Measurements from ENCODE around the gene TTC7B.
"Not testable (repeated sequence)": the region's sequence is repeated elsewhere in the genome, so short reads cannot be mapped to it uniquely, and the experiment has no call there.

The TTC7B gene

DNA sequence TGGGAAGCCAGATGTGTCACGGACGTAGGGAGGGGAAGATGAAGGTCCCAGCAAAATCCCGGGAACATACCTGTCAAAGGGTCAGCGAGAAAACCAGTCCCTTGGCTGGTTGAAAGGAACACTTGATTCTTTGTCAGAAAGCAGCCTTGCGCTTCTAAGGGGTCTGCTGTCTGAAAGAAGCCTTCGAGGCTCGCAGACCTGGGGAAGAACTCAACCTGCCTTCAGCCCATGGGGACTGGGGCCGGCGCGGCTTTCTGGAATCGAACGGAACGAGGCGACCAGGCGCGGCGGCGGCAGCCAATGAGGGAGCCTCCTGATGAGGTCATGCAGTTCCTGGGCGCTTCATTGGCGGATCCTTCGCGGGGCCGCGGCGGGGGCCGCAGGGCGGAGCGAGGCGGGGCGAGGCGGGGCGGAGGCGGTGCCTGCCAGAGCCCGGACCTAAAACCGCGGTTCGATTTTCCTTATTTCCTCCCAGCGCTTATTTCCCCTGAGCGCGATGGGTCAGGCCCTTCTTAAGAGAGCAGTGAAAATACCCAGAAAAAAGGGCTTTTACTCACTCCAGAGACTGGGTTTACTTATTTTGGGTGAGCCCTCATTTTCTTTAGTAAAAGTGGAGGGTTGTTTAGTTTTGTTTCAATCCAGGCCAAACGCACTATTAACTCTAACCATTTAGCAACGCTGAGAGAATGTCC lies 11.8 kb upstream of the TTC7B start:
- Mint-ChIP-seq H3K4me1 (peaks cover 5% of the 10 kb centered on the region), H3K4me3 (peak overlapping the region; percentile 59), H3K9me3 (peaks cover 41% of the 10 kb centered on the region), H3K27me3 (ENCODE audit: low read depth, poor library complexity) (peaks cover 44% of the 10 kb centered on the region), H3K36me3 (ENCODE audit: low read depth) (peaks cover 3% of the 10 kb centered on the region), H3K27ac (no peak overlapping the region)
- TF ChIP-seq, protein P1, sequence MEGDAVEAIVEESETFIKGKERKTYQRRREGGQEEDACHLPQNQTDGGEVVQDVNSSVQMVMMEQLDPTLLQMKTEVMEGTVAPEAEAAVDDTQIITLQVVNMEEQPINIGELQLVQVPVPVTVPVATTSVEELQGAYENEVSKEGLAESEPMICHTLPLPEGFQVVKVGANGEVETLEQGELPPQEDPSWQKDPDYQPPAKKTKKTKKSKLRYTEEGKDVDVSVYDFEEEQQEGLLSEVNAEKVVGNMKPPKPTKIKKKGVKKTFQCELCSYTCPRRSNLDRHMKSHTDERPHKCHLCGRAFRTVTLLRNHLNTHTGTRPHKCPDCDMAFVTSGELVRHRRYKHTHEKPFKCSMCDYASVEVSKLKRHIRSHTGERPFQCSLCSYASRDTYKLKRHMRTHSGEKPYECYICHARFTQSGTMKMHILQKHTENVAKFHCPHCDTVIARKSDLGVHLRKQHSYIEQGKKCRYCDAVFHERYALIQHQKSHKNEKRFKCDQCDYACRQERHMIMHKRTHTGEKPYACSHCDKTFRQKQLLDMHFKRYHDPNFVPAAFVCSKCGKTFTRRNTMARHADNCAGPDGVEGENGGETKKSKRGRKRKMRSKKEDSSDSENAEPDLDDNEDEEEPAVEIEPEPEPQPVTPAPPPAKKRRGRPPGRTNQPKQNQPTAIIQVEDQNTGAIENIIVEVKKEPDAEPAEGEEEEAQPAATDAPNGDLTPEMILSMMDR (IDR thresholded peaks at IDR 0.05) = no peak
- DNase-seq = peak; percentile 95

GRCh38 chr14:90823542-90823941 lies 7.3 kb upstream of the TTC7B start:
- not testable (repeated sequence) for H3K27ac Mint-ChIP-seq; H3K4me1 Mint-ChIP-seq; DNase-seq; H3K4me3 Mint-ChIP-seq; H3K36me3 Mint-ChIP-seq (ENCODE audit: low read depth)
- H3K27me3 Mint-ChIP-seq (ENCODE audit: low read depth, poor library complexity) = peaks cover 23% of the 10 kb centered on the region
- H3K9me3 Mint-ChIP-seq = peaks cover 57% of the 10 kb centered on the region

GRCh38 chr14:90820958-90821357 lies 4.7 kb upstream of the TTC7B start:
- H3K9me3 Mint-ChIP-seq = peaks cover 41% of the 10 kb centered on the region
- peaks cover 18% of the 10 kb centered on the region for H3K27me3 Mint-ChIP-seq (ENCODE audit: low read depth, poor library complexity)
- no peak overlapping the region for H3K4me3 Mint-ChIP-seq
- H3K36me3 Mint-ChIP-seq (ENCODE audit: low read depth) = peaks cover 3% of the 10 kb centered on the region
- H3K27ac Mint-ChIP-seq = no peak overlapping the region
- TF ChIP-seq, protein P1 (IDR thresholded peaks at IDR 0.05) = no peak
- no peak for DNase-seq
- H3K4me1 Mint-ChIP-seq = no peaks in the 10 kb centered on the region

GRCh38 chr14:90819734-90820393 lies 3.6 kb upstream of the TTC7B start:
- Mint-ChIP-seq H3K36me3 (ENCODE audit: low read depth) (peaks cover 3% of the 10 kb centered on the region), H3K4me1 (peaks cover 9% of the 10 kb centered on the region), H3K27me3 (ENCODE audit: low read depth, poor library complexity) (peaks cover 17% of the 10 kb centered on the region), H3K4me3 (no peak overlapping the region), H3K9me3 (peaks cover 33% of the 10 kb centered on the region), H3K27ac (no peak overlapping the region)
- TF ChIP-seq, protein P1 (IDR thresholded peaks at IDR 0.05) = no peak
- no peak for DNase-seq

GRCh38 chr14:90818715-90819114 lies 2.5 kb upstream of the TTC7B start:
- Mint-ChIP-seq H3K4me3 (no peak overlapping the region), H3K9me3 (peaks cover 21% of the 10 kb centered on the region), H3K27ac (no peak overlapping the region), H3K27me3 (ENCODE audit: low read depth, poor library complexity) (peaks cover 8% of the 10 kb centered on the region), H3K36me3 (ENCODE audit: low read depth) (no peaks in the 10 kb centered on the region), H3K4me1 (peaks cover 19% of the 10 kb centered on the region)
- DNase-seq = no peak
- TF ChIP-seq, protein P1 (IDR thresholded peaks at IDR 0.05) = no peak

- Mint-ChIP-seq H3K4me1 (peaks cover 31% of the 10 kb centered on the region), H3K27me3 (ENCODE audit: low read depth, poor library complexity) (peaks cover 8% of the 10 kb centered on the region), H3K4me3 (peak overlapping the region; percentile 61), H3K9me3 (peaks cover 4% of the 10 kb centered on the region), H3K27ac (no peak overlapping the region), H3K36me3 (ENCODE audit: low read depth) (no peaks in the 10 kb centered on the region)
- DNase-seq = no peak
- TF ChIP-seq, protein P1 (IDR thresholded peaks at IDR 0.05) = no peak
These were observed 629 bp upstream of the TTC7B start for GRCh38 chr14:90816681-90817436.
